K562 (cell line): Measurements from ENCODE around the gene SLCO3A1. TPM values are rescaled to one million over a fixed set of nuclear protein-coding genes. Genes with fewer than 3 reads are reported as not detected.

Source experiments
- ARID1B ChIP-seq: fragments of 450-650 bp; IDR thresholded peaks from 2 replicates; pipeline ENCODE4 v1.6.1; 2016; ENCODE audit warnings: antibody characterized with exemption, mild to moderate bottlenecking, inconsistent platforms
- BCOR ChIP-seq: fragments of 450-650 bp; IDR thresholded peaks from 2 replicates; pipeline ENCODE4 v1.6.1; 2016
- CREM ChIP-seq: IDR thresholded peaks from 2 replicates; pipeline ENCODE4 v1.6.1; 2014; ENCODE audit warnings: antibody characterized with exemption, low read depth
- ELF4 ChIP-seq: fragments of 450-650 bp; formaldehyde crosslinking; IDR thresholded peaks from 2 replicates; pipeline ENCODE4 v1.4.0; 2022; ENCODE audit warnings: missing genetic modification characterization
- GATAD2A ChIP-seq: fragments of 450-650 bp; IDR thresholded peaks from 2 replicates; pipeline ENCODE4 v1.6.1; 2017
- HMGN3 ChIP-seq: IDR thresholded peaks from 2 replicates; pipeline ENCODE4 v1.6.1; 2011; ENCODE audit warnings: borderline replicate concordance, low read depth, mild to moderate bottlenecking, mixed read lengths, low read length; ENCODE audit not compliant: insufficient read length; ENCODE audit errors: extremely low read depth
- IRF2 ChIP-seq: sonication (generic); formaldehyde crosslinking; IDR thresholded peaks from 2 replicates; pipeline ENCODE4 v1.8.1; 2022; ENCODE audit warnings: mild to moderate bottlenecking, missing genetic modification reagents
- JUND ChIP-seq, 2 experiments: IDR thresholded peaks; 2 replicates in 1 of 2; 3 replicates in 1 of 2; pipeline ENCODE4 v1.6.1; 2011; ENCODE audit warnings: borderline replicate concordance in 2 of 2, low read depth in 2 of 2, low read length in 2 of 2, improper control_type of control experiment in 1 of 2, missing biosample characterization in 1 of 2, missing genetic modification characterization in 1 of 2, missing genetic modification reagents in 1 of 2
- KAT7 ChIP-seq: sonication (generic); formaldehyde crosslinking; IDR thresholded peaks from 2 replicates; pipeline ENCODE4 v1.8.0; 2022; ENCODE audit warnings: missing genetic modification reagents, mild to moderate bottlenecking, borderline replicate concordance
- NCOA1 ChIP-seq: fragments of 450-650 bp; IDR thresholded peaks from 2 replicates; pipeline ENCODE4 v1.6.1; 2016; ENCODE audit warnings: low read depth
- NELFE ChIP-seq: IDR thresholded peaks from 2 replicates; pipeline ENCODE4 v1.6.1; 2011; ENCODE audit warnings: mild to moderate bottlenecking; ENCODE audit not compliant: insufficient read depth, insufficient read length
- NONO ChIP-seq, 2 experiments: fragments of 200-400 bp in 1 of 2; fragments of 450-650 bp in 1 of 2; formaldehyde crosslinking in 1 of 2; IDR thresholded peaks; 2 replicates each; pipeline ENCODE4 v1.6.1; 2017; ENCODE audit warnings: low read depth in 2 of 2, mild to moderate bottlenecking in 2 of 2, moderate library complexity in 2 of 2, low read length in 1 of 2
- PHF21A ChIP-seq: fragments of 450-650 bp; IDR thresholded peaks from 2 replicates; pipeline ENCODE4 v1.6.1; 2017; ENCODE audit warnings: low read depth, borderline replicate concordance
- RB1 ChIP-seq: fragments of 450-650 bp; IDR thresholded peaks from 2 replicates; pipeline ENCODE4 v1.6.1; 2017; ENCODE audit warnings: low read depth, mild to moderate bottlenecking
- RFX5 ChIP-seq: IDR thresholded peaks from 2 replicates; pipeline ENCODE4 v1.6.1; 2011; ENCODE audit warnings: low read depth, mild to moderate bottlenecking, improper control_type of control experiment, low read length
- SMC3 ChIP-seq: conservative IDR thresholded peaks from 2 replicates; pipeline ENCODE4 v1.6.1; 2011; ENCODE audit warnings: low read depth, low read length, improper control_type of control experiment; ENCODE audit not compliant: insufficient read depth
- SPI1 ChIP-seq: IDR thresholded peaks from 2 replicates; pipeline ENCODE4 v1.6.1; 2011; ENCODE audit warnings: low read depth, low read length, control low read depth, borderline replicate concordance
- YY1 ChIP-seq, 3 experiments: IDR thresholded peaks; 2 replicates each; pipeline ENCODE4 v1.6.1; 2011; ENCODE audit warnings: low read length in 2 of 3, mild to moderate bottlenecking in 2 of 3, moderate library complexity in 2 of 3, borderline replicate concordance in 1 of 3, control low read depth in 1 of 3, low read depth in 1 of 3; ENCODE audit not compliant: insufficient read depth in 3 of 3, insufficient replicate concordance in 2 of 3, control insufficient read depth in 1 of 3, insufficient read length in 1 of 3; ENCODE audit errors: extremely low read depth in 1 of 3
- ZKSCAN8 ChIP-seq: fragments of 200-800 bp; sonication (Bioruptor generic); IDR thresholded peaks from 2 replicates; pipeline ENCODE4 v1.6.1; 2016; ENCODE audit warnings: missing genetic modification characterization, missing compliant biosample characterization
- ZNF584 ChIP-seq: fragments of 200-800 bp; sonication (Bioruptor generic); IDR thresholded peaks from 2 replicates; pipeline ENCODE4 v1.6.1; 2016; ENCODE audit warnings: low read depth, mild to moderate bottlenecking, missing genetic modification characterization, missing compliant biosample characterization
- ZSCAN29 ChIP-seq: fragments of 450-650 bp; IDR thresholded peaks from 2 replicates; pipeline ENCODE4 v1.6.1; 2017
- polyA plus RNA-seq, 8 experiments: library from polyadenylated mRNA; depleted of rRNA in 4 of 8; stranded (reverse) in 5 of 8; unstranded in 3 of 8; fragments of >200 nt; fragmentation: Nextera tagmentation in 2 of 8; fragmentation: Illumina TruSeq in 1 of 8; extraction: Ambion mirVana in 2 of 8; extraction: Trizol in 1 of 8; gene quantifications; 2 replicates each; pipeline versions ENCODE4 v1.2.1 to v1.2.3, GENCODE V29; 2011 to 2014; ENCODE audit warnings: inconsistent platforms in 1 of 8, missing spikeins in 1 of 8
- total RNA-seq, 7 experiments: library from RNA; depleted of rRNA in 6 of 7; stranded (reverse); fragments of >200 nt in 6 of 7; fragmentation: Illumina TruSeq in 2 of 7; extraction: Trizol in 2 of 7; gene quantifications; 2 replicates each; pipeline versions ENCODE4 v1.2.1 to v1.2.3, GENCODE V29; 2011 to 2021; ENCODE audit warnings: low replicate concordance in 1 of 7
- TF ChIP-seq, protein P1 (sequence below): sonication (generic); formaldehyde crosslinking; IDR thresholded peaks from 2 replicates; pipeline ENCODE4 v1.8.0; 2022; ENCODE audit warnings: missing genetic modification reagents, mild to moderate bottlenecking, moderate library complexity, borderline replicate concordance
- TF ChIP-seq, protein P2 (sequence below): fragments of 450-650 bp; formaldehyde crosslinking; IDR thresholded peaks from 2 replicates; pipeline ENCODE4 v1.4.0; 2020; ENCODE audit warnings: mild to moderate bottlenecking
- TF ChIP-seq, protein P3 (sequence below): IDR thresholded peaks from 2 replicates; pipeline ENCODE4 v1.6.1; 2011; ENCODE audit warnings: borderline replicate concordance, low read depth, mild to moderate bottlenecking, moderate library complexity, low read length; ENCODE audit not compliant: insufficient read depth, poor library complexity, severe bottlenecking

The SLCO3A1 gene
- total and polyA plus RNA-seq, 9 of the 15 experiments (the other 6 are each of a cell fraction or from before 2014, with no cell fraction given), result 0.01 to 0.84 (median 0.06) TPM; not detected in 3

DNA sequence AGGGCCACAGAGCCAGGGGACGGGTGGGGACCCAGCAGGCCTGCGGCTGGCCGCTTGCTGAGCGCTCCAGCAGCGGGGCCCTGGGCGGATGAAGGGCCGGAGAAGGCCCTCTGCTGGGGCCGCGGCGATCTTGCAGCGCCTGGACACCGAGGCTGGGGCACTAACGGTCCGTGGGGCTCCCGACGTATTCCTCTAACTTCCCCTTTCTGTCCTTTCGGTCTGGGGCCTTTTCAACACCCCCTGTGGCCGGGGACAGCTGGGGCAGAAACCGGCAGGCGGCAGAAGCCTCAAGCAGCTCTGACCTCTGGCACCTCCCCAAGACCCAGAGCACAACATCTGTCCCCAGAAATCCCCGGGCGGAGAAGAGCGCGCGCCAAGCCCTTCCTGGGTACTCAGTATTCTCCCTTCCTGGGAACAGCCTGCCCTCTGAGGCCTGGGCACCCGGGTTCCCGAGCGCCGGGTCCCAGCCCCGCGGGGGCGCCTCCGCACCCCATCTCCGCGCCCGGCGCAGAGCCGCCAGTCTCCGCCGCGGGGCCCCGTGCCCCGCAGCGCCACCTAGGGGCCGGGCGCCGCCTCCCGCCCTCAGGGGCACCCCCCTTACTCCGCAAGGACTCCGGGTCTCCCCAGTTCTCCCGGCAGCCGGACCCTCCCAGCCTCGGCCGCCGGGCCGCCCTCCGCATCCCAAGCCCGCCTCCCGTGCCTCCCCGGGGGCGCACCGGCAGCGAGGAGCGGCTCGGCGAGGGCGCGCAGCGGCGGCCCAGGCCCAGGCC, 582 bp upstream of the SLCO3A1 start (continued):
- TF ChIP-seq ZSCAN29 (no peak), NONO (IDR thresholded peaks at IDR 0.05; ENCODE audit: low read depth in 2 of 2, low read length in 1 of 2) (peak in 1 of 2 experiments; percentile 49; a peak in 1 of 4 replicates), PHF21A (no peak), RB1 (peak; percentile 68; the same call in 1 of the 2 replicates), IRF2 (CRISPR knock-in tag) (no peak), KAT7 (no peak), NELFE (no peak), GATAD2A (no peak), RFX5 (no peak), ARID1B (no peak), NCOA1 (no peak), SPI1 (no peak), ZNF584 (CRISPR knock-in tag) (no peak), SMC3 (peak; percentile 45), ZKSCAN8 (CRISPR knock-in tag) (no peak), JUND (IDR thresholded peaks at IDR 0.05; ENCODE audit: borderline replicate concordance, low read depth, low read length) (no peak), JUND (tag; IDR thresholded peaks at IDR 0.05; ENCODE audit: borderline replicate concordance, low read depth, low read length) (peak; percentile 20; the same call in 1 of the 3 replicates), CREM (0 out of 2 replicates have a peak, but pooled peaks have one; percentile 21), ELF4 (CRISPR knock-in tag) (no peak), YY1 (IDR thresholded peaks at IDR 0.05; ENCODE audit: borderline replicate concordance in 1 of 3, control insufficient read depth in 1 of 3, extremely low read depth in 1 of 3, insufficient read depth in 3 of 3, insufficient read length in 1 of 3, insufficient replicate concordance in 2 of 3, low read depth in 1 of 3, low read length in 2 of 3) (peak in 1 of 3 experiments; percentile 25), BCOR (no peak), HMGN3 (peak; percentile 62)
- TF ChIP-seq, protein P1, sequence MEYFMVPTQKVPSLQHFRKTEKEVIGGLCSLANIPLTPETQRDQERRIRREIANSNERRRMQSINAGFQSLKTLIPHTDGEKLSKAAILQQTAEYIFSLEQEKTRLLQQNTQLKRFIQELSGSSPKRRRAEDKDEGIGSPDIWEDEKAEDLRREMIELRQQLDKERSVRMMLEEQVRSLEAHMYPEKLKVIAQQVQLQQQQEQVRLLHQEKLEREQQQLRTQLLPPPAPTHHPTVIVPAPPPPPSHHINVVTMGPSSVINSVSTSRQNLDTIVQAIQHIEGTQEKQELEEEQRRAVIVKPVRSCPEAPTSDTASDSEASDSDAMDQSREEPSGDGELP, result peak; percentile 70; the same call in 1 of the 2 replicates
- TF ChIP-seq, protein P2, sequence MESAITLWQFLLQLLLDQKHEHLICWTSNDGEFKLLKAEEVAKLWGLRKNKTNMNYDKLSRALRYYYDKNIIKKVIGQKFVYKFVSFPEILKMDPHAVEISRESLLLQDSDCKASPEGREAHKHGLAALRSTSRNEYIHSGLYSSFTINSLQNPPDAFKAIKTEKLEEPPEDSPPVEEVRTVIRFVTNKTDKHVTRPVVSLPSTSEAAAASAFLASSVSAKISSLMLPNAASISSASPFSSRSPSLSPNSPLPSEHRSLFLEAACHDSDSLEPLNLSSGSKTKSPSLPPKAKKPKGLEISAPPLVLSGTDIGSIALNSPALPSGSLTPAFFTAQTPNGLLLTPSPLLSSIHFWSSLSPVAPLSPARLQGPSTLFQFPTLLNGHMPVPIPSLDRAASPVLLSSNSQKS (CRISPR knock-in tag), result no peak
- TF ChIP-seq, protein P3, sequence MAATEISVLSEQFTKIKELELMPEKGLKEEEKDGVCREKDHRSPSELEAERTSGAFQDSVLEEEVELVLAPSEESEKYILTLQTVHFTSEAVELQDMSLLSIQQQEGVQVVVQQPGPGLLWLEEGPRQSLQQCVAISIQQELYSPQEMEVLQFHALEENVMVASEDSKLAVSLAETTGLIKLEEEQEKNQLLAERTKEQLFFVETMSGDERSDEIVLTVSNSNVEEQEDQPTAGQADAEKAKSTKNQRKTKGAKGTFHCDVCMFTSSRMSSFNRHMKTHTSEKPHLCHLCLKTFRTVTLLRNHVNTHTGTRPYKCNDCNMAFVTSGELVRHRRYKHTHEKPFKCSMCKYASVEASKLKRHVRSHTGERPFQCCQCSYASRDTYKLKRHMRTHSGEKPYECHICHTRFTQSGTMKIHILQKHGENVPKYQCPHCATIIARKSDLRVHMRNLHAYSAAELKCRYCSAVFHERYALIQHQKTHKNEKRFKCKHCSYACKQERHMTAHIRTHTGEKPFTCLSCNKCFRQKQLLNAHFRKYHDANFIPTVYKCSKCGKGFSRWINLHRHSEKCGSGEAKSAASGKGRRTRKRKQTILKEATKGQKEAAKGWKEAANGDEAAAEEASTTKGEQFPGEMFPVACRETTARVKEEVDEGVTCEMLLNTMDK, result peak; percentile 84
